NCI-H748 (cell line): Measurements from ENCODE around the gene DAB1.
A peak's percentile ranks its signal among the peaks of the same experiment; 100 is the strongest.

Experiments
- DNase-seq: peaks from one replicate; lab custom pipeline; 2025; ENCODE audit not compliant: unreplicated experiment; lab: John Stamatoyannopoulos, UW

Gene DAB1

DNA sequence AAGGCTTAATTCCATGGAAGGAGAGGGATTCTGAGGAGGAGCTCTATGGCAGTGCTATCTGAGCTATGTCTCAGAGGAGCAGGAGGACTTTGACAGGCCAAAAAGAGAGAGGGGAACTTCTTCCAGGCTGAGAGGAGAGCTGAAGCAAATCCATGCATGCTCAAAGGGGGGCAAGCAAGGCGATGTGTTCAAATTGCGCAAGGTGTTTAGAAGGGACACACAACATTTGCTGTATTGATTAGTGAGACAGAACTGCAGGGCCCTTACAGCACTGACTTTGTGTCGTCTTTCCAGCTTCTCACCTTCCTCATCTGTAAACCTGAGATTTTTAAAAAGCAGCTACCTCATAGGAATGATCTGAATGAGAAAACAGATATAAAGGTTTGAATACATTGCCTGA is 145.3 kb downstream of the DAB1 start:
- DNase-seq = no peak

DNA sequence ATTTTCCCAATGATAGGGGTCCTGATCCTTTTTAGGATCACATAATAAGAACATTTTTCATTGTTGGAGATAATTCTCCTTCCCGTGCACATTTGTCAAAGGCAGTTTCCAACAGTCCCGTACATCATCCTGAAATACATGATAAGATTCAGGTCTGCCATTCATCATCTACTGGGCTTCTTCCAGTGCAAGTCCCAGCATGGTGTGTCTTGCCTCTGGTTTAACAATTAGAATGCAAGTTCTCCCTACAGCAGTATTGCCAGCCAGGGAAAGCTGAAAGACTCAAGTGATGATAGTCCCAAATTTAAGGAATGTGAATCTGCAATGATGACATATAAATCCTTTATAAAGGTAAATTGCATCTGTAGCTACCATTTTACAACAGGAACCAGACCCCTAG is 146.2 kb downstream of the DAB1 start:
- DNase-seq = no peak

DNA sequence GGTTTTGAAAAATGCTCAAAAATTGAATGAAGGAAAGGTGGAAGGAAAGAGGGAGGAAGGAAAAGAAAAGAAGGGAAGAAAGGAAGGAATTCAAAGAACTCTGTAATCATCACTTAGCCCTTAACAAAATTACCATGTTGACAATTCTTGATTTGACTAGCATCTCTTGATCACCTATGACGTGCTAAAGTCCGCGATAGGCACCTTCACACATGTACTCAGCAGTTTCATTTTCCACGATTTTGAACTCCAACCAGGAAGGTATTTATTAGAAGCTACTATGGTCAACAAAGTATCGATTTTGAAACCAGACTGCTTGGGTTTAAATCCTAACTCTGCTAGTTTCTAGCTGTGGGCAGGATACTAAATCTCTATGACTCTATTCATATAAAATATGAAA is 146.9 kb downstream of the DAB1 start:
- no peak for DNase-seq

DNA sequence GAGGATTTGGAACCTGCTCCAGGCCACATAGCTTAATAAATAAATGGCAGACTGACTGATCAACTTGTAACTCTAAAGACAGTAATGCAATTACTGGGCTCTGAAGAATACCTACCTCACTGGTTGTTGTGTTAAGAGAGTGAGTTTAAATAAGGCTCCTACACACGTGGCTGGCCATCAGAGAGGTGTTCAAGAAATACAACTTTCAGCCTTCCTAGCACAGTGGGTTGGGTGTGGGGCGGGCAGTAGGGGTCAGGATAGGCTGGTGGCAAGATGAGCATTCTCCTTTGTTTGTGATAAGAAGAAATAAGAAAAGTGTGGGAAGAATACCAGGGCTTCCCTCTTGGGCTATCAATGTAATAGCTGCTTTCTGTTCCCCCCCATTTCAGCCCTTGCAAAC is 151.3 kb downstream of the DAB1 start:
- no peak for DNase-seq

DNA sequence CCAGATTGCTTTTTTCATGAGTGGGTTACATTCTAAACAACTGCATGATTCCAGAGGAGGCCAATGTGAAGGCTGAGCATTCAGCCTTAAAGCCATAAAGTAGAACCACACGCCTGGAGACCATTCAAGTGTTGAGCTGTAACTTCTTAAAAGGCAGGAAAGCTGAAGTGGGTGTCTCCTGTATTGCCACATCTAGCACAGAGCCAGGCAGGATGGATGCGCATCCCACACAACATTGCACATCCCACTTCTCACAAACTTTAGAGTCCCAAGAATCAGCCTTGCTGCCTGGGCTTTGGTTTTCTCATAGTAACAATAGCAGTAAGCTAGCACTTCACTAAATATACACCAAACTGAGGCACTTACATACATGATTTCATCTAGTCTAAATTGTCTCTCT is 151.7 kb downstream of the DAB1 start:
- no peak for DNase-seq

DNA sequence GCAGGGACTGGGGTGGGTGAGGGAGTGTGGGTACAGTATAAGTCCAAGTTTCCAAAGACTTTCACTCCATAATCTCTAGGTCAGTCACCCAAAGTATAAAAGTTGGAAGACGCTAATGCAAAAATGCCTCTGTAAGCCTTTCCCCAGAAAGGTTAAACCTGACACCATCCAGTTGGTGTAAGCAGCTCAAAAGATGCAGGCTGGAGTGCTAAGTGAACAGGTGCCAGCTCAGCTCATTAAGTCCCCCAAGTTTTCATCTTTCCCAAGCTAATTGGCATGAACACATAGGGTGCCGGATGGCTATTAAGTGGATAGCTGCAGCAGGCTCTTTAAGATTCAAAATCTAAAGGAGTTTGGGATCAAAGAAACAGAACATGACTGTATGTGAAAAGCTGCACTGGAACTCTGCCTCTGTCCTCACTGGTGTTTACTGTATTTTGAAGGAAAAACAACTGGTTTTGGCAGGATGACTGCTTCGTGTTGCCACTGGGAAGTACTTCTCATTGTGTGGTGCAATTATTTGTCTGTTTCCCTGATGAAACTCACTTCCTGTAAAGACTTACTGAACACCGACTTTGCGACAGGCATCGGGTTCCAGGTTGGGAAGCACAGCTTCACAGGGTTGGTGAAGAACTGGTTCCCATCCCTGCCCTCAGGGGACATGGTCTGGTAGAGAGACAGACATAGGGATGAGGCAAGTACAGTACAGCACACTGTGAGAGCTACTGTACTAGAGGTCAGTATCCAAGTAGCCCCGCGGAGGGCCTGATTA is 152.7 kb downstream of the DAB1 start:
- no peak for DNase-seq

DNA sequence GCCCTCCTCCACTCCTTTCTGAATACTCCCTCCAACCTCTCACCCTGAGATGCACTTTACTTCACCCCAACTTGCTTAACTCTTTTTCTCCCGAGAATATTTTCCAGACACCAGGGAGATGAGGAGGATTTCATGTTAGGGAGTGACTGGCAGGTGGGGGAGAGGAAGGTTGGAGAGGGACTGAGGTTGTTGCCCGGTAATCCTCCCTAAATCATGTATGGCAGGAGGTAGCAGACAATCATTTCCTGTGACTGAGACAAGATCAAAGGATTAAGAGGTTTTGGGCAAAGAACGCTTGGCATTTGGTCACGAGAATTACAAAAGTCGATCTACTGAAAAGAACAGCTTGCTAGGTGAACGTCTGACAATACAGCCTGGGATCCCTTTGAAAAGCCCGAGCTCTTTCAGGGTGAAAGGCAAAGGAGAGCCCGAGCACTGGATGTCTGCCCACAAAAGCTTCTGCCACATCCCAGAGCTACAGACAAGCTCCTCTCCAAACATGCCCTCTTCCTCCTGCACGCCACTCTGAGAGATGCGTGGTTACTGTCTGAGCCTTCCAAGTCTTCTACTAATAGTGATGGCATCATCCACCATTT is 154.1 kb downstream of the DAB1 start:
- DNase-seq = no peak

DNA sequence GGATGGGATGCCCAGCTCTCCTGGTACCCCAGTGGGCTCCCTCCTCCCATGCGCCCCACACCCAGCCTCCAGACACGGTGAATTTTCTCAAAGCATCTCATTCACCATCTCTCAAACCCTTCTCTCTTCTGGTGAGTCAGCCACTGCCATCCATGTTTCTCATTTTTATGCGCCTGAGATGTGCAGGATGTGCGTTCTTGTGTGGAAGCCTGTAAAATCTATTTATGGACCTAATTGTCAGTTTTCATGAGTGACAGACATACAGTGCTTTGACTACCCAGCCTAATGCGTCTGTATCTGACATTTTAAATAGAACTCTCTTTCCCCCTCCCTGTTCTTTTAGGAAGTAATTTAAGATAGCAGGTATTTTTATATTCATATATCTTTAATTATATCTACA is 158.8 kb downstream of the DAB1 start:
- DNase-seq = no peak

DNA sequence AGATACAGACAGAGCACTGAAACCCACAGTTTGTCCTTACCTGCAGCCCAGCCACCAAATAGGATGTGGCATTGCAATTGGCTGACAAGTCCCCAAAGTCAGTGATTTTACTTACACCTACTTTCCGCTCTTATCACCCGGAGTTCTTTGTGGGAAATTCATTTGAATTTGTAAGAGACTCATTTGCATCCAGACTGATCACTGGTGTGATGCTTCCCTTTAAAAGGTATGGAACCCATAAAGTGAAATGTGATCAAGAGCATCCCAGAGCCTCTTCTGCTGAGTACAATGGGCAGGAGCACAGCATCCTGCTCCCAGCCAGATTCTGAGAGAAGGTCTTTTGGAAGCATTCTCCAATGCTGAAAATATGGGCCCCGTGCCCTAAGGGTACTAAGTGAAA is 161.4 kb downstream of the DAB1 start:
- DNase-seq = no peak

DNA sequence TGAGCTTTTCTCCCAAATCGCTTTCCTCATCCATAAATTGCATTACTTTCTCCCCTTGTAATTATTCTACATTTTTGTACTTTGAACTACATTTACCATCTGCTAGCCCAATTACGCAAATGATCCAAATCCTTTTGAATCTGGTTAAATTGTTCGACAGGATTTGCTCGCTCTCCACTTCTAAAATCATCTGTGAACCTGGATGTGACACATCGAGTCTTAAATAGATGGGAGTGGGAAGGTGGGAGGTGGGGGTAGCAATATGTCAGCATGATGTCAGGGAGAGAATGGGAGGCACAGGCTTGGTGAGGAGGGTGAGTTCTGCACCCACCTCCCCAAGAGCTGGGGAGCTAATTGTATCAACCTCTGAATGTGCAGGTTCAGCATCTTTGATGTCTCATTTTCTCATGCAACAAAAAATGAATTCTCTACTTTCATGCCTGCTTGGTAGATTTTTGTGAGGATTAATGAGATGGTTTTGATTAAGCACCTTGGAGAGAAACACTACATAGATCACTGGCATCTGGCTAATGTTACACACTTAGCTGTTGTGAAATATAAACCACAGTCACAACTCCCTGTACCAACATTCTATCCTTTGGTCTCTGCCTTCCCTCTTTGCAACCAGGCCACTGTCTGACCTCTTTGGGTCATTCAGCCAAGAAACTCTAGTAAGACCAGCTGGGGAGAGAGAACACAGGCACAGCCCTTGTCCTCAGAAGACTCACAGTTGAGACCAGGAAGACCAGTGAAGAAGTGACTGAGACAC is 165.1 kb downstream of the DAB1 start:
- no peak for DNase-seq

DNA sequence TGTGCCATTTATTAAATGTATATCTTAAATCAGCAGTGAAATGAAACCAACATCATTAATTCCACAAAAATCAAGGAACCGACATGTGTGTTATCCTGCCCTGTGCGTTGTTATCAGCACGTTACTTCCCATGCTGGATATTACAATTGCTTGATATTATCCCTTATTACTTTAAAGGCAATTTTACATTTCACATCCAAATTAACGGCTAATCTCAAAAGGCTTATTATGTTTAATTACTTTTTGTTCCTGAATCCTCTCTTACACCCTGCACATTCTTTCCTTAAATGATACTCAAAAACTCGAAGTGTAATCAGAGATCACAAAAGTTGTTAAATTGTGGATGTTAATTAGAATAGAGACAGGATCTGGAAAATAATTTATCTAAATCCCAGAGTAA is 167.9 kb downstream of the DAB1 start:
- DNase-seq = no peak

DNA sequence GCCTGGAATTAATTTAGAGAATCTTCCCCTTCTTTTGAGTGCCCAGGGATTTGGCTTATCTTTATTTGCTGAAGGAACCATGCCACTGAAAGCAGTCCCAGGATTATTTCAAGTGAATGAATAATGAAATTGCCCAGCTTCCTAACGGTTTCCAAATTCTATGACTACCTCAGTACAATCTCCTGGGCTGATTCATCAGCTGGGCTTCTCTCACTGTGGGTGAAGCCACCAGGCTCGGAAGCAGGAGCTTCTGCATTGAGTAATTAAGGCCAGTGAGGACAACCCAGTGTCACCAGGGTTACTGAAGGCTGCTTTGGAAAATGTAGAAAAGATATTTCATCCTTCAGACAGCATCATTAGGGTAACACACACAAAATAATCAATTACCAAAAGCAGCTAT is 169.8 kb downstream of the DAB1 start:
- DNase-seq = no peak

DNA sequence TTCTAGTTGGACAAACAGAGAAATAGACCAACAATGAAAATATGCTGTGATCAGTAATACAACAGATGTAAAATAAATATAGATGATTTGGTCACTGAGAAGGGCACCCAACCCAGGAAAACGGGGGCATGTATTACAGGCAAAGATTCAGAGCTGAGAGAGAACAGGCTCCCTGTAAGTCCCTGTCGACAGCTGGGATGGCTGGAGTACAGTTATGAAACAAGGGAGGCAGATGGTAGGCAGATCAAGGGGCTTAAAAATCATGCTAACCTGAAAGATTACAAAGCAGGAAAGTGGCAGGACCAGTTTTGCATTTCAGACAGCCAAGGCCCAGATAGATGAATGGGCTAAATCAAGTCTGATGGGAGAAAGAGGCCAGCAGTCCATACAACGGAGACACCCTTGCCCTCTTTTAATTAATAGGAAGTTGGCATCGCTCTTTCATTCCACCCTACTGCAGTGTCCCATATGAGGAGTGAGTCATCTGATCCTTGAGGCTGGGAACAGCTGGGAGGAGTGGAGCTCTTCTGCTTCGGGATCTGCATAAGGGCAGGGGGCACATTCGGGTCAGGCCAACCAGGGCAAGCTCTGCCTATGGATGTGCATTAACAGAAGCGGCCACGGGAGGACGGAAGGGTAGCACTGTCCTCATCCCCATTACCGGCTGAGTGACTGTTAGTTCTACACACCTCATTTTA is 171.1 kb downstream of the DAB1 start:
- DNase-seq = peak; percentile 12

DNA sequence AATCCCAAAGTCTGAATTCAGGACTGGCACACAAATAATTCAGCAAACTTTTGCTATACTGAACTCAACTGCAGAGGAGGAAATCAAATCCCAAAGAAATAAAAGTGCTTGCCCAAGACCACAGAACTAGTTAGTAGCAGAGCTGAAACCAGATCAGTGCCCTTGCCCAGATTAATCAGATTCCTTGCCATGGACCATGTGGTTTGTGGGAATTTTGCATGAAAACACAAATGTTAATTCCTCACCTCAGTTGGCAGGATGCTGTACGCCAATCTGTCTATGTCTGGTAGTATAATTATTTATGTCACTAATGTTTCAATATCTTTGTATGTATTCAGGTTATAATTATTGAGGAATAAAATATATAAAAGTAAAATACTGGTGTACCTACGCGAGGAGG is 173.8 kb downstream of the DAB1 start:
- DNase-seq = no peak

DNA sequence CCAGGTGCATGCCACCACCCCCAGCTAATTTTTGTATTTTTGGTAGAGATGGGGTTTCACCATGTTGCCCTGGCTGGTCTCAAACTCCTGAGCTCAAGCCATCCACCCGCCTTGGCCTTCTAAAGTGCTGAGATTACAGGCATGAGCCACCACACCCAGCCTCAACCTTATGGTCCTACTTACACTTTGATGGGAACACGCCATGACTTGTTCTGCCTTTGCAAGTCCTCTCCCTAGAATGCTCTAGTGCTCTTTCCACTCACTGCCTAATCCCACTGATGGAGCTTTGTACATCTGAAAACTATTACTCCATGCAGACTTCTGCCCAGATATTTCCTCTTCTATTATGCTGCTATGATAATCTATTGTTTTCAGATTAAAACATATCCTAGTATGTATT is 174.3 kb downstream of the DAB1 start:
- DNase-seq = no peak

DNA sequence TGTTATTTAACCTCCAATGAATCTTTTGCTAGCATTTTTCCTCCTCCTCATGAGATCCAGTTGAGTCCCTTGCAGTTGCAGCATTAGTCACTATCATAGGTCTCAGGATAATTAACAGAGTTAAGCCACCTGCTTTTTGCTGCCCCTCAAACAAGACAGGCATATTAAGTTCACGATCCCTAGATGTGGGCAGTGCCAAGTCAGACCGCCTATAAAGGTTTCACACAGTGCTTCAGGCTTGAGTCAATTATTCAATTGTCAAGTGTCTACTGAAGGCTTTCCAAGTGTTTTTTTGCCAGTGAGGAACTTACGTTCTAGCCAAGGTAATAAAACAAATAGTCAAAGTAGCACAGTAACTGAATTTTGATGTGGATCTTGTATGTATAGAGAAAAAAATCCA is 175.0 kb downstream of the DAB1 start:
- DNase-seq = no peak

DNA sequence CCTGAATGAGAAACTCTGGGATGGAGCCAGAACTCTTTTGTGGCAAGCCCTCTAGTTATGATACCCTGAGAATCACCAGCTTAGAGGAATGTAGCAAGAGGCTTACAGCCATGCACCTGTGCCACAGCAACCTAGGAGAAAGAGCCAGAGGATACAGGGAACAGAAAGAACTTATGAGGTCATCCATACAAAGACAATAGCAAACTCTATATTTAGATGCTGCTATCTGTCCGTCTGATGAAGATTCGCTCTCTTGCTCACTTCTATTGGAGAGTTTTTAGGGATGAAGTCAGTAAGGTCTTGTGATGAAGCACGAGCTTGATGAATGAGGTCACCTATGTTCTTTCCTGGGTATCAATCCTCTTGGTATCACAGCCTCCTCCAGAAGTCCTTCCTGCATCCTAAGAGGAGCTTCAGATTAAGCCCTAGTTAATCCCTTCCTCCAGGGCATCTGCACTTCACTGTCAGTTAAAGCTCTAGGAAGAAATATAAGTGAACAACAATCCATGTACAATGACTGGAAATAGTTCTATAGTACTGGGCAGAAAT is 185.6 kb downstream of the DAB1 start:
- DNase-seq = no peak

DNA sequence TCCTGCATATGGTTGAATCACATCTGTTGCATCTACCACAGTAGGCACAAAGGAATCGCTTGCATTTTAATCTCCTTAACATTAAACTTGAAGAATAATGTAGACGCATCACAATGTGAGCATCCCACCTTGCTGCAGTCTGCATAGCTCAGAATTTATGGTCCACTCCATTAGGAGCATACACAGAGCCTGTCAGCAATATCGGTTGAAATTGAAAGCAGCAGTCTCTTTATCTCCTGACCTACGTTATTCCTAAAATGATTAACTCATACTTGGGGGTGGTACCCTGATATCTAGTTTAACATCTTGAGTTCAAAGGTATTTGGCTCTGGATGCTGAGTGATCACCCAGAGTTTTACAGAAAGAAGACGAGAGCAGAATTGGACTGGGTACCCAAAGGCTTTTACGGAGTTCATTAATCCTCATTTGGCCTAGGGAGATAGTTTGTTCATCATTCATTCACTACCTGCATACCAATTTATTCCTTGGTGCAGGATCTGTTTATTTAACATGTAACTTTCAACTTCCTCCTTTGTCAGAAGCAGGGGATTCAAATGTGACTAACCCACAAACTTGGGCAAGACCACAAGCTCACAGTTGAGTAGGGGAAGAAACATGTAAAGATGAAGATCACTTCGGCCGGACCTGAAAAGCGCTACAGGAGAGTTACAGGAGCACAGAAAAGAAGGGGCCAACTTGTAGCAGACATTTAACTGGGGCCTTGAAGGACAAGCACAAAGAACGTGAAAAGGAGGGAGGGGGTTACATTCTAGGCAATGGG is 187.9 kb downstream of the DAB1 start:
- no peak for DNase-seq

DNA sequence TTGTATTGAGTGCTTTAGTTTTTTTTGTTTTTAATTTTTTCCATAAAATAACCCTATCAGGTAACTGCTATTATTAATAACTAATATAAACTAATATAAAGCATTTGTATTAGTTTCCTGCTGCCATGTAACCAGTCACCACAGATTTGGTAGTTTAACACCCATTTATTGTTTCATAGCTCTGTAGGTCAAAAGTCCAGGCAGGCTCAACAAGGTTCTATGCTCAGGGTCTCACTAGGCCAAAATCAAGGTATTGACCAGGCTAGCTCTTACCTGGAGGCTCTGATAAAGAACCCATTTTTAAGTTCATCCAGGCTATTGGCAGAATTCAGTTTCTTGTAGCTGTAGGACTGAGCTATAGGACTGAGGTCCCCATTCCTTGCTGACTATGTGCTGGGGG is 189.4 kb downstream of the DAB1 start:
- DNase-seq = no peak

DNA sequence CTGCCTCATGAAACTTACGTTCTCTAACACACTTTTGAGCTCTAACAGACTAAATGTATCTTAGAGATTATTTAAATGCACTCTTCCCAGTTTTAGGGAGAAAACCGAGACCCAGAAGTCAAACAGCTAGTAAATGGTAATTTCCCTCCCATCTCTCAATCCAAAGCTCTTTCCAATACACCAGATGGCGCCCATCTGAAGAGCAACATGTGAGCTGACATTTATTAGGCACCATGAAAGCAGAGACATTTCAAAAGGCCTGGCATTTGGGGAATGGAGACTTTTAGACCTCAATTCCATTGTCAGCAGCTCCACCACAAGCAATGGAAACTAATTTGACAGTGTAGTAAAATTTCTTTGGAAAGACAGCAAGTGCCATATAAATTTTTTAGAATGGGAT is 191.4 kb downstream of the DAB1 start:
- peak; percentile 33 for DNase-seq

DNA sequence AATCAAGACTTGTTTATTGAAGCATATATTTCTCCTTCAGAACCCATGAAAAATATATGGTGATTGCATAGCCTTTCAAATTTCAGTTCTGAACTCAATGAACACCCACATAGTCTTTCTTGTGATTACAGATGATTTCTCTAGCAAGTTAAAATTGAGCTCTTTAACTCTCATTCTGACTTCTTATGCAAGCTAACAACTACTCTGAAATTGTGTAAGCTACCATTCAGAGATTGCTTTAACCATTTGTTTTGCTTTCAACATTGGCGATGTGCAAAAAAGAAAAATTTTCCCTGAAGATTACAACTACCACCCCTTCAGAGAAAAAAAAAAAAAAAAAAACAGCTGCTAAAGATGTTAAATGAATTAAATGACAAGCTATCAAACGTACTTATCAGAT is 193.9 kb downstream of the DAB1 start:
- DNase-seq = no peak
